ENCODE data around the gene ANKRD17.
"Not testable (repeated sequence)": the region's sequence is repeated elsewhere in the genome, so short reads cannot be mapped to it uniquely, and the experiment has no call there.

Gene ANKRD17

DNA sequence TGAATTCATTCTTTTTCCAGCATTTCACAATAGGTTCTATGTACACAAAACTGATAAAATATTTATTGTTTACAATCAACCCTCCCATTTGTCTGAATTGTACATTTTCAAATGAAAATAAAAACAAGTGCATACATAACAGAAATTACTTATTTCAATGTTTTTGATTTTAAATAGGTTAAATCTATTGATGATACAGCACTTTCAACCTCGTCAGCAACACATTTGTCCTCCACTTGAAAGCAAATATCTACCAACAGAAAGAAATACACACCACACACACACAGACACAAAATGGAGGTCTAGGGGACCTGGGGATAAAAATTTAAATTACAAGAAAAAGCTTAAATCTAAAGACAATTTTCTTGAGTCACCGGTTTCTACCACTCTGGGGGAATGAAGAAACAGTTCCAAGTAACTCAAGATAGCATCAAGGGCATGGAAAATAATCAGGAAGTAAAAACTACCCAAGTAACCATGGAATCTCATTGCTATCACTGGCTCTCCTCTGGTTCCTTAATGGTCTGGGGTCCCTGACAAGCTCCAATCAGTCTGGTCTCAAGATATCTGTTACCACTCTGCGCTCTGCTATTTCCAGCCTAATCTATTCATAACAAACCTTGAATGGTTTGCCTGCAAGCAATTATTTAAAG, 27.6 kb downstream of the ANKRD17 start:
- TF ChIP-seq POLR2A (IDR thresholded peaks at IDR 0.05; ENCODE audit: low read length) (no peak), GATA1 (IDR thresholded peaks at IDR 0.05; ENCODE audit: low read depth, low read length) (no peak)
- peak; percentile 37 to 53 for DNase-seq

DNA sequence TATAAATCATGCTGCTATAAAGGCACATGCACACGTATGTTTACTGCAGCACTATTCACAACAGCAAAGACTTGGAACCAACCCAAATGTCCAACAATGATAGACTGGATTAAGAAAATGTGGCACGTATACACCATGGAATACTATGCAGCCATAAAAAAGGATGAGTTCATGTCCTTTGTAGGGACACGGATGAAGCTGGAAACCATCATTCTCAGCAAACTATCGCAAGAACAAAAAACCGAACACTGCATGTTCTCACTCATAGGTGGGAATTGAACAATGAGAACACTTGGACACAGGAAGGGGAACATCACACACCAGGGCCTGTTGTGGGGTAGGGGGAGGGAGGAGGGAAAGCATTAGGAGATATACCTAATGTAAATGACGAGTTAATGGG, 29.8 kb downstream of the ANKRD17 start:
- DNase-seq, result not testable (repeated sequence)

- DNase-seq, result no peak
- TF ChIP-seq POLR2A (IDR thresholded peaks at IDR 0.05; ENCODE audit: low read length), result no peak
- no peak for TF ChIP-seq GATA1 (IDR thresholded peaks at IDR 0.05; ENCODE audit: low read depth, low read length)
Observed at GRCh38 chr4:73224886-73225285, 33.7 kb downstream of the ANKRD17 start.

DNA sequence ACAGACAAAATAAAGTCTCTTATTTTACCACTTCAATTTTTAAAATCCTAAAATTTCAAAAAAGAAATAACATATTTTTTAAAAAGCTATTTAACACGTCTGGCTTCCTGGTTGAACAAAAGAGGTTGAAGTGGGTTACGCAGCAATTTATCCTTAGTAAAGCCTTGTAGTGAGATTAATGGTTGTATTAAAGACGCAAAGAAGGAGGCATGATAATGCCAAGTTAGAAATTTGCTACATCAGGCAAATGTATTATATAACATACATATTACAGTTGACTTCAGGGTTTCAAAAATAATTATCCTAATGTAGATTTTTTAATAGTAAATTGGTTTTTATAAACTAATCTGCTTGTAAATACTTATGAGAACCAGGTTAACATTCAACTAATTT, 35.3 kb downstream of the ANKRD17 start:
- TF ChIP-seq GATA1 (IDR thresholded peaks at IDR 0.05; ENCODE audit: low read depth, low read length) (no peak), POLR2A (IDR thresholded peaks at IDR 0.05; ENCODE audit: low read length) (no peak)

GRCh38 chr4:73222466-73223257, 35.9 kb downstream of the ANKRD17 start:
- TF ChIP-seq GATA1 (IDR thresholded peaks at IDR 0.05; ENCODE audit: low read depth, low read length) (no peak), POLR2A (IDR thresholded peaks at IDR 0.05; ENCODE audit: low read length) (peak; percentile 88)
- peak; percentile 88 to 92 for DNase-seq

More for the DNA sequence above, 35.3 kb downstream of the ANKRD17 start:
- DNase-seq, result no peak

GRCh38 chr4:73221734-73222133, 36.9 kb downstream of the ANKRD17 start:
- DNase-seq, result peak; percentile 10 to 24
- TF ChIP-seq POLR2A (IDR thresholded peaks at IDR 0.05; ENCODE audit: low read length) (no peak), GATA1 (IDR thresholded peaks at IDR 0.05; ENCODE audit: low read depth, low read length) (no peak)

- no peak for DNase-seq
- no peak for TF ChIP-seq POLR2A (IDR thresholded peaks at IDR 0.05; ENCODE audit: low read length)
- TF ChIP-seq GATA1 (IDR thresholded peaks at IDR 0.05; ENCODE audit: low read depth, low read length), result no peak
Observed at GRCh38 chr4:73220815-73221214, 37.8 kb downstream of the ANKRD17 start.

GRCh38 chr4:73213916-73214653, 44.5 kb downstream of the ANKRD17 start:
- no peak for DNase-seq

GRCh38 chr4:73212982-73213730, 45.4 kb downstream of the ANKRD17 start:
- no peak for DNase-seq
- TF ChIP-seq POLR2A (IDR thresholded peaks at IDR 0.05; ENCODE audit: low read length) (no peak), GATA1 (IDR thresholded peaks at IDR 0.05; ENCODE audit: low read depth, low read length) (no peak)

More at GRCh38 chr4:73213916-73214653, 44.5 kb downstream of the ANKRD17 start:
- TF ChIP-seq POLR2A (IDR thresholded peaks at IDR 0.05; ENCODE audit: low read length), result no peak
- TF ChIP-seq GATA1 (IDR thresholded peaks at IDR 0.05; ENCODE audit: low read depth, low read length), result no peak

DNA sequence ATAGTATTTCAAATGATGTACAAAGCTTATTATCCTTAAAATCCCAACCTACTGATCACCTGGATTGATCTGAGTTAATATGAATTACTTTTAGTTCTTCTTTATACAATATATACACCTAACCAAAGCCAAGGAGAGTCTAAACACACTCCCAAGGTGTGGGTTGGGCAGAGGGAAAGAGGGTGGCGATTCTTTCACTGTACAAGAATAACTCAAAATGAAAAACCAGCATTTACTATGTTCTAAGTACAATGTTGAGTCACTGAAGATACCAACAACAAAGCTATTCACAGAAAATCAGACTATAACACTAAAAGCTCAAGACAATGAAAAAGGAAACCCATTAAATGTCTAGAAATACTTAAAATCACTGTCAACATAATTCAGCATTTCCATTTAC, 46.6 kb downstream of the ANKRD17 start:
- TF ChIP-seq POLR2A (IDR thresholded peaks at IDR 0.05; ENCODE audit: low read length) (no peak), GATA1 (IDR thresholded peaks at IDR 0.05; ENCODE audit: low read depth, low read length) (no peak)
- DNase-seq, result no peak

DNA sequence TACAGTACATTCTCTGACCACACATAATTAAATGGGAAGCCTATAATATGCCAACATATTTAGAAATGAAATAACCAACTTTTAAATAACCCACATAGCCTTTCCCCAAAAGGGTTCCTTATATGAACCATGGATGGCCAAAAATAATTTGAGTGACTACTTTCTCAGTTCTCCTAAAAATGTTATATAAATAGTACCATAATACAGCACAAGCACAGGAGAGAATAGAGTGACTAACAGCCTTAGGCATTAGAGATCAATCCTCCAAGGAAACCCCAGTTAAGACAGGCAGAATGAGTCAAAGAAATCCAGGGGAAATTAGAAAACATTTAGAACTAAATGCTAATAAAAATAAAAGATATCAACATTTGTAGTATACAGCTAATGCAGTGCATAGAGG, 50.2 kb downstream of the ANKRD17 start:
- TF ChIP-seq POLR2A (IDR thresholded peaks at IDR 0.05; ENCODE audit: low read length) (no peak), GATA1 (IDR thresholded peaks at IDR 0.05; ENCODE audit: low read depth, low read length) (no peak)
- no peak for DNase-seq

GRCh38 chr4:73206236-73206635, 52.4 kb downstream of the ANKRD17 start:
- DNase-seq, result no peak
- no peak for TF ChIP-seq GATA1 (IDR thresholded peaks at IDR 0.05; ENCODE audit: low read depth, low read length)
- TF ChIP-seq POLR2A (IDR thresholded peaks at IDR 0.05; ENCODE audit: low read length), result no peak

DNA sequence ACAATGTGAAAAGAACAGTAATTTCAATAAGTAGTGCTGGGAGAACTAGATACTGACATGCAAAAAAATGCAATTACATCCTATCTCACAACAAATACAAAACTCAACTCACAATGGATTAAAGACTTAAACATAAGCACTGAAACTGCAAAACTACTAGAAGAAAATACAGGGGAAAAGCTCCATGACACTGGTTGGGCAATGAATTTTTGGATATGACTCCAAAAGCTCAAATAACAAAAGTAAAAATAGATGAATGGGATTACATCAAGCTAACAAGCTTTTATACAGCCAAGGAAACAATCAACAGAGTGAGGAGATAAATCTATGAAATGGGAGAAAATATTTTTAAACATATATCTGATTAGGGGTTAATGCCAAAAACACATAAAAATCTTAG, 53.1 kb downstream of the ANKRD17 start:
- TF ChIP-seq GATA1 (IDR thresholded peaks at IDR 0.05; ENCODE audit: low read depth, low read length) (no peak), POLR2A (IDR thresholded peaks at IDR 0.05; ENCODE audit: low read length) (no peak)
- no peak for DNase-seq

DNA sequence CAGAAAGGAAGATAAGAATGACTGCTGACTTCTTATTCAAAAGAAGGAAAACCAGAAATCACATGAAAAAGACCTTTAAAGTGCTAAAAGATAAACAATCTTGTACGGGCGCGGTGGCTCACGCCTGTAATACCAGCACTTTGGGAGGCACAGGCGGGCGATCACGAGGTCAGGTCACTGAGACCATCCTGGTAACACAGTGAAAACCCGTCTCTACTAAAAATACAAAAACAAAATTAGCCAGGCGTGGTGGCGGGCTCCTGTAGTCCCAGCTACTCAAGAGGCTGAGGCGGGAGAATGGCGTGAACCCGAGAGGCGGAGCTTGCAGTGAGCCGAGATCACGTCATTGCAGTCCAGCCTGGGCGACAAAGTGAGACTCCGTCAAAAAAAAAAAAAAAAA, 54.6 kb downstream of the ANKRD17 start:
- not testable (repeated sequence) for DNase-seq
